ENCODE data around the gene GRAMD2B.

- TF ChIP-seq CTCF (IDR thresholded peaks at IDR 0.05) = no peak
- TF ChIP-seq POLR2A (IDR thresholded peaks at IDR 0.05) = no peak
Observed at GRCh38 chr5:126417178-126417577, 6.0 kb upstream of the GRAMD2B start.
